Measurements from ENCODE around the gene PCDH9. TPM values are rescaled to one million over a fixed set of nuclear protein-coding genes. Genes with fewer than 3 reads are reported as not detected.

PCDH9 gene
- total and polyA plus RNA-seq, 2 of the 13 experiments (the other 11 are each of a cell fraction or from before 2014, with no cell fraction given), result 0.09 TPM; not detected in 1

- BruUV-seq (replicated peaks), result no TSS peak
- peaks cover 18% of the 10 kb centered on the region for H3K9me3 ChIP-seq (ENCODE audit: low read length)
- no peaks in the 10 kb centered on the region for H3K4me1 ChIP-seq (ENCODE audit: insufficient read depth, low read length)
- DNase-seq (ENCODE audit: low spot score) (no peak), FAIRE-seq (no peak), ATAC-seq (no peak)
- no peak overlapping the region for H2AFZ ChIP-seq (ENCODE audit: low read length)
- H3K27ac ChIP-seq (ENCODE audit: extremely low read length, insufficient read depth, low read length), result no peak overlapping the region
- H3K79me2 ChIP-seq (ENCODE audit: insufficient read depth, low read length), result no peaks in the 10 kb centered on the region
- no peak overlapping the region for H3K9ac ChIP-seq (ENCODE audit: insufficient read depth, low read depth, low read length)
- in situ Hi-C loops (cut with HindIII; ENCODE audit: extremely low pct_ligation_motif_present, low pct_unique_long_range_greater_than_20kb) (no loop called here), intact Hi-C loops (cut with micrococcal nuclease; ENCODE audit: unreplicated experiment) (no loop called here)
- H3K4me2 ChIP-seq (ENCODE audit: low read depth, low read length), result no peak overlapping the region
- ChIA-PET CTCF (ENCODE audit: low intra/inter-chr PET ratio, low total read pairs) (no interaction called here), POLR2A (no interaction called here)
- H4K20me1 ChIP-seq (ENCODE audit: insufficient read depth, low read length), result no peaks in the 10 kb centered on the region
- H3K27me3 ChIP-seq (ENCODE audit: control insufficient read depth in 1 of 2, insufficient read depth in 2 of 2, low read length in 2 of 2), result no peaks in the 10 kb centered on the region
- no peaks in the 10 kb centered on the region for H3K36me3 ChIP-seq (replicated peaks in 1 of 2; ENCODE audit: control insufficient read depth in 1 of 2, insufficient read depth in 2 of 2, low read length in 2 of 2)
- under 1% methylated on average over 4 of the region's 4 CpGs for WGBS (ENCODE audit: low lambda C conversion rate)
- H3K4me3 ChIP-seq (replicated peaks in 1 of 3; ENCODE audit: insufficient read depth in 1 of 3, low read depth in 2 of 3, low read length in 3 of 3), result no peak overlapping the region
- TF ChIP-seq HOXA9 (CRISPR knock-in tag; IDR thresholded peaks at IDR 0.05; ENCODE audit: borderline replicate concordance) (no peak), ZSCAN21 (CRISPR knock-in tag; IDR thresholded peaks at IDR 0.05; ENCODE audit: borderline replicate concordance) (no peak), ATF2 (CRISPR knock-in tag; IDR thresholded peaks at IDR 0.05) (no peak), ZNF251 (CRISPR knock-in tag; IDR thresholded peaks at IDR 0.05) (no peak), ZNF180 (CRISPR knock-in tag; IDR thresholded peaks at IDR 0.05; ENCODE audit: borderline replicate concordance, low read depth) (no peak), RBFOX2 (IDR thresholded peaks at IDR 0.05; ENCODE audit: low read depth, low read length) (no peak), DNMT1 (CRISPR knock-in tag; IDR thresholded peaks at IDR 0.05) (no peak), PRDM10 (CRISPR knock-in tag; IDR thresholded peaks at IDR 0.05; ENCODE audit: low read depth) (no peak), MED1 (CRISPR knock-in tag; IDR thresholded peaks at IDR 0.05) (no peak), ZNF790 (CRISPR knock-in tag; IDR thresholded peaks at IDR 0.05; ENCODE audit: borderline replicate concordance) (no peak), SMAD3 (CRISPR knock-in tag; IDR thresholded peaks at IDR 0.05) (no peak), ZKSCAN5 (CRISPR knock-in tag; IDR thresholded peaks at IDR 0.05) (no peak)
- TF ChIP-seq, protein P1, sequence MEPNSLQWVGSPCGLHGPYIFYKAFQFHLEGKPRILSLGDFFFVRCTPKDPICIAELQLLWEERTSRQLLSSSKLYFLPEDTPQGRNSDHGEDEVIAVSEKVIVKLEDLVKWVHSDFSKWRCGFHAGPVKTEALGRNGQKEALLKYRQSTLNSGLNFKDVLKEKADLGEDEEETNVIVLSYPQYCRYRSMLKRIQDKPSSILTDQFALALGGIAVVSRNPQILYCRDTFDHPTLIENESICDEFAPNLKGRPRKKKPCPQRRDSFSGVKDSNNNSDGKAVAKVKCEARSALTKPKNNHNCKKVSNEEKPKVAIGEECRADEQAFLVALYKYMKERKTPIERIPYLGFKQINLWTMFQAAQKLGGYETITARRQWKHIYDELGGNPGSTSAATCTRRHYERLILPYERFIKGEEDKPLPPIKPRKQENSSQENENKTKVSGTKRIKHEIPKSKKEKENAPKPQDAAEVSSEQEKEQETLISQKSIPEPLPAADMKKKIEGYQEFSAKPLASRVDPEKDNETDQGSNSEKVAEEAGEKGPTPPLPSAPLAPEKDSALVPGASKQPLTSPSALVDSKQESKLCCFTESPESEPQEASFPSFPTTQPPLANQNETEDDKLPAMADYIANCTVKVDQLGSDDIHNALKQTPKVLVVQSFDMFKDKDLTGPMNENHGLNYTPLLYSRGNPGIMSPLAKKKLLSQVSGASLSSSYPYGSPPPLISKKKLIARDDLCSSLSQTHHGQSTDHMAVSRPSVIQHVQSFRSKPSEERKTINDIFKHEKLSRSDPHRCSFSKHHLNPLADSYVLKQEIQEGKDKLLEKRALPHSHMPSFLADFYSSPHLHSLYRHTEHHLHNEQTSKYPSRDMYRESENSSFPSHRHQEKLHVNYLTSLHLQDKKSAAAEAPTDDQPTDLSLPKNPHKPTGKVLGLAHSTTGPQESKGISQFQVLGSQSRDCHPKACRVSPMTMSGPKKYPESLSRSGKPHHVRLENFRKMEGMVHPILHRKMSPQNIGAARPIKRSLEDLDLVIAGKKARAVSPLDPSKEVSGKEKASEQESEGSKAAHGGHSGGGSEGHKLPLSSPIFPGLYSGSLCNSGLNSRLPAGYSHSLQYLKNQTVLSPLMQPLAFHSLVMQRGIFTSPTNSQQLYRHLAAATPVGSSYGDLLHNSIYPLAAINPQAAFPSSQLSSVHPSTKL (CRISPR knock-in tag; IDR thresholded peaks at IDR 0.05), result no peak
These were observed 540.5 kb downstream of the PCDH9 start for GRCh38 chr13:66689628-66690027.
